HG02798 (cell line): ENCODE results near the gene SLC25A25.
"Not testable (repeated sequence)": the region's sequence is repeated elsewhere in the genome, so short reads cannot be mapped to it uniquely, and the experiment has no call there.

Experiments used
- ATAC-seq: cut with Tn5 transposase; IDR thresholded peaks from one replicate; pipeline ENCODE4 v1.9.1; 2021; ENCODE audit warnings: mild to moderate bottlenecking; ENCODE audit not compliant: unreplicated experiment, poor library complexity

The SLC25A25 gene

GRCh38 chr9:128070874-128071273, 2.8 kb downstream of the SLC25A25 start:
- no peak for ATAC-seq

GRCh38 chr9:128071475-128071874, 3.4 kb downstream of the SLC25A25 start:
- not testable (repeated sequence) for ATAC-seq

GRCh38 chr9:128072144-128073021, 4.4 kb downstream of the SLC25A25 start:
- ATAC-seq: no peak

GRCh38 chr9:128073253-128073886, 5.3 kb downstream of the SLC25A25 start:
- no peak for ATAC-seq

GRCh38 chr9:128077847-128078503, 9.9 kb downstream of the SLC25A25 start:
- ATAC-seq: no peak

- no peak for ATAC-seq
These were observed 10.7 kb downstream of the SLC25A25 start for GRCh38 chr9:128078504-128079434.

GRCh38 chr9:128080206-128080605, 12.2 kb downstream of the SLC25A25 start:
- no peak for ATAC-seq

- ATAC-seq: no peak
These were observed 13.0 kb downstream of the SLC25A25 start for GRCh38 chr9:128081056-128081455.

GRCh38 chr9:128082151-128082550, 14.1 kb downstream of the SLC25A25 start:
- ATAC-seq: no peak

GRCh38 chr9:128084746-128085145, 16.7 kb downstream of the SLC25A25 start:
- ATAC-seq: no peak

GRCh38 chr9:128085943-128086342, 17.9 kb downstream of the SLC25A25 start:
- ATAC-seq: no peak

GRCh38 chr9:128087262-128087661, 19.2 kb downstream of the SLC25A25 start:
- ATAC-seq: no peak

GRCh38 chr9:128088253-128088945, 20.4 kb downstream of the SLC25A25 start:
- ATAC-seq: no peak

GRCh38 chr9:128089299-128089698, 21.3 kb downstream of the SLC25A25 start:
- ATAC-seq: no peak

GRCh38 chr9:128091144-128091543, 23.1 kb downstream of the SLC25A25 start:
- ATAC-seq: no peak

GRCh38 chr9:128091571-128091970, 23.5 kb downstream of the SLC25A25 start:
- ATAC-seq: no peak

GRCh38 chr9:128092199-128092977, 24.4 kb downstream of the SLC25A25 start:
- no peak for ATAC-seq

- no peak for ATAC-seq
These were observed 25.0 kb downstream of the SLC25A25 start for GRCh38 chr9:128093011-128093410.
